ENCODE data around the gene SPOCK1.

DNA sequence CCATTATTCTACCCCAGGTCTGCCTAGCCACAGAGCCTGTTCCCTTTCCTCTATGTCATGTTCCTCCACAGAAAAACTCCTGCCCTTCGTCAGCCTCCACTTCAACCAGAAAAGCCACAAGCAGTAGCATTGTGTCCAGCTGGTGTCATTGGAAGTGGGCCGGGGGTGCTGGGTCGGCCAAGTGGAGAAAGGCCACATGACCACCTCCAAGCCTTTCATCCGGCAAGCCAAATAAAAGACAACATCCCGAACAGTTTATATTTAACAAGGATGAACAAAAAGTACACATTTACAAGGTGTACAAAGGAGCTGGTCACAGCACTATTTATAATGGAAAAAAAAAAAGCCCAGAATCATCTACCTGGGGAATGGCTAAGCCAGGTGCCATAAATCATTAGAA lies 16.1 kb upstream of the SPOCK1 start:
- TF ChIP-seq, protein P1, sequence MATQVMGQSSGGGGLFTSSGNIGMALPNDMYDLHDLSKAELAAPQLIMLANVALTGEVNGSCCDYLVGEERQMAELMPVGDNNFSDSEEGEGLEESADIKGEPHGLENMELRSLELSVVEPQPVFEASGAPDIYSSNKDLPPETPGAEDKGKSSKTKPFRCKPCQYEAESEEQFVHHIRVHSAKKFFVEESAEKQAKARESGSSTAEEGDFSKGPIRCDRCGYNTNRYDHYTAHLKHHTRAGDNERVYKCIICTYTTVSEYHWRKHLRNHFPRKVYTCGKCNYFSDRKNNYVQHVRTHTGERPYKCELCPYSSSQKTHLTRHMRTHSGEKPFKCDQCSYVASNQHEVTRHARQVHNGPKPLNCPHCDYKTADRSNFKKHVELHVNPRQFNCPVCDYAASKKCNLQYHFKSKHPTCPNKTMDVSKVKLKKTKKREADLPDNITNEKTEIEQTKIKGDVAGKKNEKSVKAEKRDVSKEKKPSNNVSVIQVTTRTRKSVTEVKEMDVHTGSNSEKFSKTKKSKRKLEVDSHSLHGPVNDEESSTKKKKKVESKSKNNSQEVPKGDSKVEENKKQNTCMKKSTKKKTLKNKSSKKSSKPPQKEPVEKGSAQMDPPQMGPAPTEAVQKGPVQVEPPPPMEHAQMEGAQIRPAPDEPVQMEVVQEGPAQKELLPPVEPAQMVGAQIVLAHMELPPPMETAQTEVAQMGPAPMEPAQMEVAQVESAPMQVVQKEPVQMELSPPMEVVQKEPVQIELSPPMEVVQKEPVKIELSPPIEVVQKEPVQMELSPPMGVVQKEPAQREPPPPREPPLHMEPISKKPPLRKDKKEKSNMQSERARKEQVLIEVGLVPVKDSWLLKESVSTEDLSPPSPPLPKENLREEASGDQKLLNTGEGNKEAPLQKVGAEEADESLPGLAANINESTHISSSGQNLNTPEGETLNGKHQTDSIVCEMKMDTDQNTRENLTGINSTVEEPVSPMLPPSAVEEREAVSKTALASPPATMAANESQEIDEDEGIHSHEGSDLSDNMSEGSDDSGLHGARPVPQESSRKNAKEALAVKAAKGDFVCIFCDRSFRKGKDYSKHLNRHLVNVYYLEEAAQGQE (IDR thresholded peaks at IDR 0.05; ENCODE audit: insufficient read depth in 1 of 2, low read depth in 2 of 2, low read length in 2 of 2), result no peak
- TF ChIP-seq POLR2AphosphoS5 (IDR thresholded peaks at IDR 0.05; ENCODE audit: low read depth, low read length) (no peak), FOXP2 (optimal IDR thresholded peaks at IDR 0.05; ENCODE audit: borderline replicate concordance, extremely low read depth, extremely low read length, insufficient read depth) (no peak)
